ENCODE measurements around the gene SPN.

DNA sequence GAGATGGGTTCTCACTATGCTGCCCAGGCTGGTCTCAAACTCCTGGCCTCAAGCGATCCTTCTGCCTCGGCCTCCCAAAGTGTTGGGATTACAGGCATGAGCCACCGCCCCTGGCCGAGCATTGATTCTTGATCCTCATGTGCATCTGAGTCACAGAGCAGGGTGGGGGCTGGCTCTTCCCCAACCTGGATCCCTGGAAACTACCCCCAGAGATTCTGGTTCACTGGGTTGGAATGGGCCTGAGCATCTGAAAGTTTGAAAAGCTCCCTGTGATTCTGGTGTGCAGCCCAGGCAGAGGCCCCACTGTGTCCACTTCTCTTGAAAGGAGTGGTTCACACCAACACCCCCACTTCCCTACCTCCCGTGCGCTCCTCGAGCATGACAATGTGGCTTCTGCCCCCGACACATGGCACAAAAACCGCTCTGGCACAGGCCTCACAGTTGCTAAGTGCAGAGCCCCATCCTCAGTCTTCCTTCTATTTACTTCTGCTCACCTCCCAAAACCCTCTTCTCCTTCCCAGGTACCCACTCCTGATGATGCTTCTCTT is 20.6 kb downstream of the SPN start:
- TF ChIP-seq, protein P1, sequence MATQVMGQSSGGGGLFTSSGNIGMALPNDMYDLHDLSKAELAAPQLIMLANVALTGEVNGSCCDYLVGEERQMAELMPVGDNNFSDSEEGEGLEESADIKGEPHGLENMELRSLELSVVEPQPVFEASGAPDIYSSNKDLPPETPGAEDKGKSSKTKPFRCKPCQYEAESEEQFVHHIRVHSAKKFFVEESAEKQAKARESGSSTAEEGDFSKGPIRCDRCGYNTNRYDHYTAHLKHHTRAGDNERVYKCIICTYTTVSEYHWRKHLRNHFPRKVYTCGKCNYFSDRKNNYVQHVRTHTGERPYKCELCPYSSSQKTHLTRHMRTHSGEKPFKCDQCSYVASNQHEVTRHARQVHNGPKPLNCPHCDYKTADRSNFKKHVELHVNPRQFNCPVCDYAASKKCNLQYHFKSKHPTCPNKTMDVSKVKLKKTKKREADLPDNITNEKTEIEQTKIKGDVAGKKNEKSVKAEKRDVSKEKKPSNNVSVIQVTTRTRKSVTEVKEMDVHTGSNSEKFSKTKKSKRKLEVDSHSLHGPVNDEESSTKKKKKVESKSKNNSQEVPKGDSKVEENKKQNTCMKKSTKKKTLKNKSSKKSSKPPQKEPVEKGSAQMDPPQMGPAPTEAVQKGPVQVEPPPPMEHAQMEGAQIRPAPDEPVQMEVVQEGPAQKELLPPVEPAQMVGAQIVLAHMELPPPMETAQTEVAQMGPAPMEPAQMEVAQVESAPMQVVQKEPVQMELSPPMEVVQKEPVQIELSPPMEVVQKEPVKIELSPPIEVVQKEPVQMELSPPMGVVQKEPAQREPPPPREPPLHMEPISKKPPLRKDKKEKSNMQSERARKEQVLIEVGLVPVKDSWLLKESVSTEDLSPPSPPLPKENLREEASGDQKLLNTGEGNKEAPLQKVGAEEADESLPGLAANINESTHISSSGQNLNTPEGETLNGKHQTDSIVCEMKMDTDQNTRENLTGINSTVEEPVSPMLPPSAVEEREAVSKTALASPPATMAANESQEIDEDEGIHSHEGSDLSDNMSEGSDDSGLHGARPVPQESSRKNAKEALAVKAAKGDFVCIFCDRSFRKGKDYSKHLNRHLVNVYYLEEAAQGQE (IDR thresholded peaks at IDR 0.05; ENCODE audit: insufficient read depth in 1 of 2, low read depth in 2 of 2, low read length in 2 of 2): no peak
- TF ChIP-seq TAF1 (IDR thresholded peaks at IDR 0.05; ENCODE audit: borderline replicate concordance, insufficient read depth, low read length): no peak
- no peak for TF ChIP-seq POLR2AphosphoS5 (IDR thresholded peaks at IDR 0.05; ENCODE audit: low read depth, low read length)

All from PFSK-1 (cell line).